Stimulated activated naive CD8-positive, alpha-beta T cell treated with anti-CD3 and anti-CD28 coated beads, Interleukin-15, amount 100 ng/mL, for 72 hours (primary cell): ENCODE measurements around the gene CAMTA1.
A peak's percentile ranks its signal among the peaks of the same experiment; 100 is the strongest.

Source experiments
- ATAC-seq: fragments of 150-1000 bp; cut with Tn5 transposase; 2 replicates; pipeline ENCODE4 v1.10.0; 2021; ENCODE audit warnings: mild to moderate bottlenecking, moderate library complexity
- DNase-seq, 2 donors: peaks; one replicate each; pipeline ENCODE4 v3.0.0; 2021 to 2022
- H3K27ac Mint-ChIP-seq, 2 donors: one replicate each; pipeline ENCODE4 v1.8.0; 2022; ENCODE audit warnings: mild to moderate bottlenecking in 2 of 2, mixed read lengths in 2 of 2, moderate library complexity in 2 of 2
- H3K27me3 Mint-ChIP-seq: one replicate; pipeline ENCODE4 v1.8.0; 2022; ENCODE audit warnings: mixed read lengths
- H3K4me1 Mint-ChIP-seq: one replicate; pipeline ENCODE4 v1.8.0; 2022; ENCODE audit warnings: mild to moderate bottlenecking, mixed read lengths
- H3K4me3 Mint-ChIP-seq, 2 donors: one replicate each; pipeline ENCODE4 v1.8.0; 2022; ENCODE audit warnings: mild to moderate bottlenecking in 2 of 2, mixed read lengths in 2 of 2, moderate library complexity in 1 of 2
- H3K9me3 Mint-ChIP-seq, 2 donors: one replicate each; pipeline ENCODE4 v1.8.0; 2022; ENCODE audit warnings: mixed read lengths in 2 of 2

Gene CAMTA1

GRCh38 chr1:7424352-7424890 is 639.2 kb downstream of the CAMTA1 start:
- H3K4me1 Mint-ChIP-seq: no peaks in the 10 kb centered on the region
- no peak overlapping the region for H3K27ac Mint-ChIP-seq
- no peak overlapping the region for H3K4me3 Mint-ChIP-seq
- DNase-seq (no peak), ATAC-seq (no peak)
- H3K27me3 Mint-ChIP-seq: peaks cover 23% of the 10 kb centered on the region
- peaks cover 0 to 9% of the 10 kb centered on the region in 2 donors for H3K9me3 Mint-ChIP-seq

GRCh38 chr1:7425229-7425628 is 640.0 kb downstream of the CAMTA1 start:
- H3K9me3 Mint-ChIP-seq: peaks cover 0 to under 1% of the 10 kb centered on the region in 2 donors
- no peak overlapping the region for H3K4me3 Mint-ChIP-seq
- no peak overlapping the region for H3K27ac Mint-ChIP-seq
- no peak for DNase-seq
- peaks cover 15% of the 10 kb centered on the region for H3K27me3 Mint-ChIP-seq
- H3K4me1 Mint-ChIP-seq: no peaks in the 10 kb centered on the region
- ATAC-seq: no peak

GRCh38 chr1:7425771-7426170 is 640.5 kb downstream of the CAMTA1 start:
- Mint-ChIP-seq H3K27me3 (peaks cover 11% of the 10 kb centered on the region), H3K4me3 (no peak overlapping the region), H3K9me3 (no peaks in the 10 kb centered on the region), H3K27ac (peak overlapping the region in 1 of 2 donors; percentile 10), H3K4me1 (no peaks in the 10 kb centered on the region)
- ATAC-seq (no peak), DNase-seq (no peak)

GRCh38 chr1:7426780-7427604 is 641.7 kb downstream of the CAMTA1 start:
- Mint-ChIP-seq H3K4me1 (no peaks in the 10 kb centered on the region), H3K4me3 (no peak overlapping the region), H3K9me3 (no peaks in the 10 kb centered on the region), H3K27ac (no peak overlapping the region), H3K27me3 (peaks cover 2% of the 10 kb centered on the region)
- DNase-seq (no peak), ATAC-seq (no peak)

GRCh38 chr1:7427605-7428300 is 642.5 kb downstream of the CAMTA1 start:
- Mint-ChIP-seq H3K4me3 (no peak overlapping the region), H3K4me1 (no peaks in the 10 kb centered on the region), H3K9me3 (no peaks in the 10 kb centered on the region), H3K27ac (no peak overlapping the region), H3K27me3 (no peaks in the 10 kb centered on the region)
- no peak for DNase-seq
- ATAC-seq: no peak

DNA sequence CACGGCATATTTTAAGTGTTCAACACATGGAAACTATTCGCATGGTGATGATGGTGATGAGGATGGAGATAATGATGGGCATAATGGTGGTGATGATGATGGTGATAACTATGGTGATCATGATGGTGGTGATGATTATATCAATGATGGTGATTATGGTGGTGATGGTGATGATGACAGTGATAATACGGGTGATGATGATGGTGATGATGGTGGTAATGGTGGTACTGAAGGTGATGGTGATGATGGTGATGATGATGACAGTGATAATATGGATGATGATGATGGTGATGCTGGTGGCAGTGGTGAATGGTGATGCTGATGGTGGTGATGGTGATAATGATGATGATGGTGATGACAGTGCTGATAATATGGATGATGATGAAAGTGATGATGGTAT is 644.0 kb downstream of the CAMTA1 start:
- H3K4me3 Mint-ChIP-seq: no peak overlapping the region
- no peaks in the 10 kb centered on the region for H3K9me3 Mint-ChIP-seq
- no peaks in the 10 kb centered on the region for H3K27me3 Mint-ChIP-seq
- no peak for DNase-seq
- H3K4me1 Mint-ChIP-seq: no peaks in the 10 kb centered on the region
- no peak for ATAC-seq
- H3K27ac Mint-ChIP-seq: no peak overlapping the region

GRCh38 chr1:7430047-7430608 is 644.9 kb downstream of the CAMTA1 start:
- DNase-seq (no peak), ATAC-seq (no peak)
- H3K9me3 Mint-ChIP-seq: no peaks in the 10 kb centered on the region
- H3K4me1 Mint-ChIP-seq: no peaks in the 10 kb centered on the region
- H3K4me3 Mint-ChIP-seq: no peak overlapping the region
- no peaks in the 10 kb centered on the region for H3K27me3 Mint-ChIP-seq
- H3K27ac Mint-ChIP-seq: no peak overlapping the region

GRCh38 chr1:7430691-7431090 is 645.4 kb downstream of the CAMTA1 start:
- H3K4me1 Mint-ChIP-seq: no peaks in the 10 kb centered on the region
- no peaks in the 10 kb centered on the region for H3K27me3 Mint-ChIP-seq
- H3K4me3 Mint-ChIP-seq: no peak overlapping the region
- H3K9me3 Mint-ChIP-seq: no peaks in the 10 kb centered on the region
- DNase-seq: no peak
- no peak for ATAC-seq
- H3K27ac Mint-ChIP-seq: no peak overlapping the region

DNA sequence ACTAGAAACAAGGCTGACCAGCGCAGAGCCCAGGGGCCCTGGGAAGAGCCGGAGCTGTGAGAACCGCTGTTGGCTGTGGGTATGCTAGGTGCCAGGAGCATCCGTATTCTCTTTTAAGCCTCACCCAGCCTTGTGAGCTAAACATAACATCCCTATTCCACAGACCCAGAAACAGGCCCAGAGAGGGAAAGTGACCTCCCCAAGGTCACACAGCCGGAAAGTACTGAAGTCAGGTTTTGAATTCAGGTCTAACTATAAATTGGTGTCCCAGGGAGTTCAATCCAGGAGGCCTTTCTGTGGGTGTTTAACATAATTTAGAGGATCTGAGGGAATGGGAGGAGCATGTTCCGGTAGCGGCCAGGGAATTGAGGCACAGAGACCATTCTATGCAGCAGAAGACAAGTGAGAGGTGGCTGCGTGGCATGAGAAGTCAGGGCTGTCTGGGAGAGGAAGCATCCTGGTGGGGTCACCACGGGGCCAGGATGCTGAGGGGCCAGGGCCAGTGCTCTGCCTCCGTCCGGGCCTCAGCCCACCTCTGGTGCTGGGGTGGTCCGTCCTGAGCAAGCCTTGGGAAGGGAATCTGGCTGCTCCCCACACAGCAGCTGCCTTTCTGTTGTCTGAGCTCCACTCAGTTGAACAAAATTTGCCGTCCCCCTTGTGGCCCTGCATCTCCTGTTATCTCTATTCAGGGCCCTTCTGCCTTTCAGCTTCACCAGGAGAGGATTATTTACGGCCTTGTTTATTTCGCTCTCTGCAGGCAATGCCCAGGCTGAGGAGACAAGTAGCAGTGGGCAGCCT is 647.0 kb downstream of the CAMTA1 start:
- Mint-ChIP-seq H3K4me3 (no peak overlapping the region), H3K27me3 (no peaks in the 10 kb centered on the region), H3K27ac (no peak overlapping the region), H3K4me1 (no peaks in the 10 kb centered on the region), H3K9me3 (no peaks in the 10 kb centered on the region)
- no peak for DNase-seq
- ATAC-seq: no peak

DNA sequence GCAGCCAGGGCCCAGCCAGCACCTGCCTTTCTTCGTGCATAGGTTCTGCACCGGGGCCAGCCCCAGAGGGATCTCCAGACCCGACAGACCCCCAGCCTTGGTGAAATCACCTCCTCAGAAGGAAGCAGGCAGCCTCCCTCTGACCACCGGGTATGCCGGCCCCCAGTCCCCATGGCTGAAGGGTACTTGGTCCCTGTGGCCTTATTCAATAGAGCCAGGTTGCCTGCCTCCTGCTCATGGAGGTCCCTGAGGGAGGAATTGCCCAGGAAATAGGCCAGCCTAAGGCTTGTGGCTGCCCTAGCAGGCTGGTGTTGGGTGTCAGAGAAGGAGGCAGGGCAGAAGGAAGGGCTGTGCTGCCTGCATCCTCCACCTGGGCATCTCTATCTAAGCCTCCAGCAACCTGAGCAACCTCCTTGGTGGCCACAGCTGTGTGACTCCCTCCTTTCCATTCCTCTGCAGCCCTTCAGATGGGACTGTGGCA is 647.7 kb downstream of the CAMTA1 start:
- no peak overlapping the region for H3K4me3 Mint-ChIP-seq
- ATAC-seq (no peak), DNase-seq (no peak)
- H3K4me1 Mint-ChIP-seq: no peaks in the 10 kb centered on the region
- H3K27me3 Mint-ChIP-seq: no peaks in the 10 kb centered on the region
- H3K27ac Mint-ChIP-seq: no peak overlapping the region
- H3K9me3 Mint-ChIP-seq: no peaks in the 10 kb centered on the region

DNA sequence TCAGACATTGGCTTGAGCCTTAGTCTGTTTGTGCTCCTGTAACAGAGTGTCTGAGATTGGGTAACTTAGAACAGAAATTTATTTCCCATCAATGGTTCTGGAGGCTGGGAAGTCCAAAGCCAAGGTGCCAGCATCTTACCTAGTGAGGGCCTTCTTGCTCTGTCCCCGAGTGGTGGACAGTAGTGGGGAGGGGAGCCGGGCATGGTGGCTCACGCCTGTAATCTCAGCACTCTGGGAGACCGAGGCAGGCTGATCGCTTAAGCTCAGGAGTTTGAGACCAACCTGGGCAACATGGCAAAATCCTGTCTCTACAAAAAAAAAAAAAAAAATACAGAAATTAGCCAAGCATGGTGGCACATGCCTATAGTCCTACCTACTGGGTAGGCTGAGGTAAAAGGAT is 649.3 kb downstream of the CAMTA1 start:
- ATAC-seq: no peak
- H3K4me3 Mint-ChIP-seq: no peak overlapping the region
- H3K27ac Mint-ChIP-seq: no peak overlapping the region
- no peaks in the 10 kb centered on the region for H3K4me1 Mint-ChIP-seq
- no peak for DNase-seq
- H3K27me3 Mint-ChIP-seq: no peaks in the 10 kb centered on the region
- H3K9me3 Mint-ChIP-seq: no peaks in the 10 kb centered on the region

- H3K4me3 Mint-ChIP-seq: no peak overlapping the region
- DNase-seq (no peak), ATAC-seq (no peak)
- H3K4me1 Mint-ChIP-seq: no peaks in the 10 kb centered on the region
- no peaks in the 10 kb centered on the region for H3K9me3 Mint-ChIP-seq
- H3K27me3 Mint-ChIP-seq: no peaks in the 10 kb centered on the region
- no peak overlapping the region for H3K27ac Mint-ChIP-seq
These were observed 650.2 kb downstream of the CAMTA1 start for GRCh38 chr1:7435276-7436055.

GRCh38 chr1:7436056-7437005 is 651.1 kb downstream of the CAMTA1 start:
- DNase-seq (no peak), ATAC-seq (no peak)
- Mint-ChIP-seq H3K4me1 (no peaks in the 10 kb centered on the region), H3K9me3 (no peaks in the 10 kb centered on the region), H3K27ac (no peak overlapping the region), H3K4me3 (no peak overlapping the region), H3K27me3 (no peaks in the 10 kb centered on the region)

DNA sequence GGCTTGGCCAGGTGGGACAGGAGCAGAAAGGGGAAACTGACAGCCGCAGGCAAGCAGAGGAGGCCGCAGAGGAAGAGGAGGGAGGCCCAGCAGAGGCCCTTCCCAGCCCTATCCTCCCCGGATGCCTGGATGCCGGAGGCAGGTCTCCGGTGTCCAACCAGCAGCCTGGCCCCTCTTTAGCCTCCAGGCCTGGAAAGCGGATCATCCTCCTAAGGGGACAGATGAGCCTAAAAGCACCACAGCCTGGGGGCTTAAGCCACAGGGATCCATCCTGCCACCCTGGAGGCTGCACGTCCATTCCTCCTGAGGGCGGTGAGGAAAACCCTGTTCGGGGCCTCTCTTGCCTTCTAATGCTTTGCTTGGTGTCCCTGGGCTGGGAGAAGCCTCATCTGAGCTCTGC is 651.8 kb downstream of the CAMTA1 start:
- no peak for ATAC-seq

More for the DNA sequence above, 651.8 kb downstream of the CAMTA1 start:
- no peak overlapping the region for H3K27ac Mint-ChIP-seq
- H3K9me3 Mint-ChIP-seq: no peaks in the 10 kb centered on the region
- no peaks in the 10 kb centered on the region for H3K27me3 Mint-ChIP-seq
- no peak for DNase-seq
- H3K4me1 Mint-ChIP-seq: no peaks in the 10 kb centered on the region
- H3K4me3 Mint-ChIP-seq: no peak overlapping the region
